K562 (cell line): ENCODE measurements around the gene HPD. TPM values are rescaled to one million over a fixed set of nuclear protein-coding genes. Genes with fewer than 3 reads are reported as not detected.

Source experiments
- ARID1B ChIP-seq: fragments of 450-650 bp; IDR thresholded peaks from 2 replicates; pipeline ENCODE4 v1.6.1; 2016; ENCODE audit warnings: antibody characterized with exemption, mild to moderate bottlenecking, inconsistent platforms
- ARID4B ChIP-seq: sonication (generic); formaldehyde crosslinking; IDR thresholded peaks from 2 replicates; pipeline ENCODE4 v1.8.0; 2022; ENCODE audit warnings: mild to moderate bottlenecking, missing genetic modification reagents
- FOXJ2 ChIP-seq: fragments of 200-800 bp; sonication (Bioruptor generic); IDR thresholded peaks from 2 replicates; pipeline ENCODE4 v1.6.1; 2016; ENCODE audit warnings: missing genetic modification characterization, missing compliant biosample characterization
- HNRNPLL ChIP-seq: fragments of 200-400 bp; formaldehyde crosslinking; IDR thresholded peaks from 2 replicates; pipeline ENCODE4 v1.6.1; 2017; ENCODE audit warnings: low read length, low read depth, mild to moderate bottlenecking; ENCODE audit not compliant: poor library complexity, severe bottlenecking
- KLF1 ChIP-seq: fragments of 450-650 bp; IDR thresholded peaks from 2 replicates; pipeline ENCODE4 v1.6.1; 2016; ENCODE audit warnings: missing genetic modification characterization, missing compliant biosample characterization
- MED1 ChIP-seq: sonication (generic); formaldehyde crosslinking; IDR thresholded peaks from 2 replicates; pipeline ENCODE4 v1.8.1; 2023; ENCODE audit warnings: missing genetic modification reagents, borderline replicate concordance
- MGA ChIP-seq: fragments of 450-650 bp; IDR thresholded peaks from 2 replicates; pipeline ENCODE4 v1.6.1; 2016; ENCODE audit warnings: mild to moderate bottlenecking, moderate library complexity
- NR1H2 ChIP-seq: sonication (generic); formaldehyde crosslinking; IDR thresholded peaks from 2 replicates; pipeline ENCODE4 v1.4.0; 2020; ENCODE audit warnings: mild to moderate bottlenecking, missing genetic modification reagents
- RBM17 ChIP-seq: fragments of 200-400 bp; formaldehyde crosslinking; IDR thresholded peaks from 2 replicates; pipeline ENCODE4 v1.6.1; 2017; ENCODE audit warnings: low read depth, mild to moderate bottlenecking, low read length, borderline replicate concordance
- ZNF316 ChIP-seq: fragments of 450-650 bp; IDR thresholded peaks from 2 replicates; pipeline ENCODE4 v1.6.1; 2016
- polyA plus RNA-seq, 8 experiments: library from polyadenylated mRNA; depleted of rRNA in 4 of 8; stranded (reverse) in 5 of 8; unstranded in 3 of 8; fragments of >200 nt; fragmentation: Nextera tagmentation in 2 of 8; fragmentation: Illumina TruSeq in 1 of 8; extraction: Ambion mirVana in 2 of 8; extraction: Trizol in 1 of 8; gene quantifications; 2 replicates each; pipeline versions ENCODE4 v1.2.1 to v1.2.3, GENCODE V29; 2011 to 2014; ENCODE audit warnings: inconsistent platforms in 1 of 8, missing spikeins in 1 of 8
- total RNA-seq, 7 experiments: library from RNA; depleted of rRNA in 6 of 7; stranded (reverse); fragments of >200 nt in 6 of 7; fragmentation: Illumina TruSeq in 2 of 7; extraction: Trizol in 2 of 7; gene quantifications; 2 replicates each; pipeline versions ENCODE4 v1.2.1 to v1.2.3, GENCODE V29; 2011 to 2021; ENCODE audit warnings: low replicate concordance in 1 of 7

The HPD gene
- total and polyA plus RNA-seq, 9 of the 15 experiments (the other 6 are each of a cell fraction or from before 2014, with no cell fraction given): 0.06 to 0.29 (median 0.07) TPM; not detected in 4

GRCh38 chr12:121839993-121840761 is 18.5 kb downstream of the HPD start (continued):
- TF ChIP-seq MGA (no peak), HNRNPLL (no peak), FOXJ2 (no peak), RBM17 (no peak), KLF1 (tag) (no peak), ZNF316 (no peak), NR1H2 (CRISPR knock-in tag) (no peak), MED1 (CRISPR knock-in tag) (no peak), ARID1B (no peak), ARID4B (CRISPR knock-in tag) (no peak)
